Psoas muscle (tissue), 8 donors: ENCODE measurements around the gene NIPAL3. TPM values are rescaled to one million over a fixed set of nuclear protein-coding genes. Genes with fewer than 3 reads are reported as not detected.

Source experiments
- ATAC-seq, 4 donors: fragments of 200-7000 bp; cut with Tn5 transposase; one replicate each; pipeline ENCODE4 v1.9.1; 2020; ENCODE audit warnings: moderate library complexity in 3 of 4, mild to moderate bottlenecking in 2 of 4
- DNase-seq, 2 donors: peaks; one replicate each; pipeline ENCODE4 v3.0.0-alpha.2; 2020
- H3K27ac ChIP-seq: fragments of 200-600 bp; one replicate; pipeline ENCODE4 v1.8.0; 2022
- H3K27me3 ChIP-seq, 3 donors: fragments of 200-600 bp in 1 of 3; one replicate each; pipeline versions ENCODE4 v1.6.1 to v1.8.0; 2013 to 2022; ENCODE audit warnings: low read length in 2 of 3, mild to moderate bottlenecking in 2 of 3, moderate library complexity in 1 of 3; ENCODE audit not compliant: insufficient read depth in 3 of 3
- H3K36me3 ChIP-seq, 2 donors: fragments of 200-600 bp in 1 of 2; one replicate each; pipeline versions ENCODE4 v1.6.1 to v1.8.0; 2013 to 2022; ENCODE audit warnings: low read depth in 1 of 2, mild to moderate bottlenecking in 1 of 2, moderate library complexity in 1 of 2; ENCODE audit not compliant: insufficient read depth in 1 of 2
- H3K4me1 ChIP-seq: fragments of 200-600 bp; one replicate; pipeline ENCODE4 v1.8.0; 2022
- H3K4me3 ChIP-seq: fragments of 200-600 bp; one replicate; pipeline ENCODE4 v1.8.0; 2022; ENCODE audit warnings: mild to moderate bottlenecking
- H3K9me3 ChIP-seq: fragments of 200-600 bp; one replicate; pipeline ENCODE4 v1.8.0; 2022
- CTCF ChIP-seq: fragments of 200-600 bp; IDR thresholded peaks from one replicate; pipeline ENCODE4 v1.8.0; 2022; ENCODE audit warnings: antibody characterized with exemption
- WGBS, 3 donors: extraction: QIAGEN DNeasy Blood & Tissue Kit; methylation state at CpG; one replicate each; pipeline versions ENCODE4 v1.1.6 to v1.1.7; 2013; 5-methylcytosine and 5-hydroxymethylcytosine counted together
- intact Hi-C, 2 donors: fragments of 100-400 bp; cut with DNase I; formaldehyde crosslinking; loops; one replicate each; pipeline versions ENCODE4 v1.11.0 to v1.14.2; 2022
- polyA plus RNA-seq, 3 donors: library from polyadenylated mRNA; stranded (reverse); fragments of 200-250 nt; gene quantifications; one replicate each; pipeline ENCODE4 v1.2.3, GENCODE V29; 2013
- total RNA-seq, 4 donors: library from RNA; stranded (reverse); fragmentation: NEBNext Ultra II Directional in 2 of 4; extraction: Animal tissue kit (Norgen Biotek cat#: 25700) in 2 of 4; gene quantifications; one replicate each; pipeline versions ENCODE4 v1.2.1 to v1.2.4, GENCODE V29; 2021 to 2023
- donor health status: healthy with polysubstance abuse.
- donor health status: DM: no; HTN: no; CAD: no; lungs with moderate emphysema.
- donor health status: Bipolar disorder and iron deficiency.
- donor health status: healthy.
- donor health status: DM: yes; HTN: yes; CAD: no.
- donor health status: DM: no; HTN: no; CAD: no.
- donor health status: DM: no; HTN: no; CAD: no.
- donor health status: DM: yes; HTN: yes; CAD: no.

Gene NIPAL3
- total and polyA plus RNA-seq, 7 donors = 1.1 to 10.9 (median 3.9) TPM

- TF ChIP-seq CTCF = no peak
- no peak overlapping the region for H3K27ac ChIP-seq
- intact Hi-C loops = no loop called here
- H3K27me3 ChIP-seq = peaks cover 0 to 3% (median 0%) of the 10 kb centered on the region in 3 donors
- WGBS, 3 donors = 62 to 69% (median 66%) methylated on average over 4 of the region's 4 CpGs
- H3K4me1 ChIP-seq = no peaks in the 10 kb centered on the region
- no peaks in the 10 kb centered on the region for H3K36me3 ChIP-seq
- DNase-seq (no peak), ATAC-seq (no peak)
- H3K9me3 ChIP-seq = no peaks in the 10 kb centered on the region
- H3K4me3 ChIP-seq = no peak overlapping the region
Measured at GRCh38 chr1:24477309-24477708, 61.7 kb downstream of the NIPAL3 start.

GRCh38 chr1:24481101-24481500, 65.5 kb downstream of the NIPAL3 start:
- intact Hi-C loops = no loop called here
- no peak for TF ChIP-seq CTCF
- no peak for DNase-seq
- Histone ChIP-seq H3K4me3 (no peak overlapping the region), H3K36me3 (no peaks in the 10 kb centered on the region), H3K9me3 (no peaks in the 10 kb centered on the region), H3K27me3 (no peaks in the 10 kb centered on the region), H3K4me1 (no peaks in the 10 kb centered on the region), H3K27ac (no peak overlapping the region)
- ATAC-seq = no peak
- 72 to 81% (median 78%) methylated on average over 2 of the region's 2 CpGs for WGBS, 3 donors

- Histone ChIP-seq H3K27me3 (no peaks in the 10 kb centered on the region), H3K4me3 (no peak overlapping the region), H3K4me1 (no peaks in the 10 kb centered on the region), H3K36me3 (no peaks in the 10 kb centered on the region), H3K27ac (no peak overlapping the region), H3K9me3 (no peaks in the 10 kb centered on the region)
- intact Hi-C loops = no loop called here
- DNase-seq (no peak), ATAC-seq (no peak)
- no peak for TF ChIP-seq CTCF
- WGBS, 3 donors = 88 to 89% (median 89%) methylated on average over 16 of the region's 16 CpGs
Measured at GRCh38 chr1:24481843-24482610, 66.4 kb downstream of the NIPAL3 start.

- Histone ChIP-seq H3K36me3 (no peaks in the 10 kb centered on the region), H3K9me3 (no peaks in the 10 kb centered on the region), H3K27me3 (no peaks in the 10 kb centered on the region), H3K4me3 (no peak overlapping the region), H3K4me1 (no peaks in the 10 kb centered on the region), H3K27ac (no peak overlapping the region)
- WGBS, 3 donors = 82 to 92% (median 82%) methylated on average over 5 of the region's 5 CpGs
- intact Hi-C loops = no loop called here
- DNase-seq = no peak
- no peak for ATAC-seq
- no peak for TF ChIP-seq CTCF
Measured at GRCh38 chr1:24483441-24483840, 67.8 kb downstream of the NIPAL3 start.

- H3K27me3 ChIP-seq = no peaks in the 10 kb centered on the region
- H3K9me3 ChIP-seq = no peaks in the 10 kb centered on the region
- H3K27ac ChIP-seq = no peak overlapping the region
- H3K4me1 ChIP-seq = no peaks in the 10 kb centered on the region
- no peak for TF ChIP-seq CTCF
- DNase-seq (no peak), ATAC-seq (no peak)
- no peaks in the 10 kb centered on the region for H3K36me3 ChIP-seq
- no peak overlapping the region for H3K4me3 ChIP-seq
- 48 to 70% (median 57%) methylated on average over 4 of the region's 4 CpGs for WGBS, 3 donors
- intact Hi-C loops = no loop called here
Measured at GRCh38 chr1:24484199-24484598, 68.6 kb downstream of the NIPAL3 start.
